ENCODE data around the gene TEAD3.

GRCh38 chr6:35449287-35449881, 47.5 kb downstream of the TEAD3 start:
- no peak for TF ChIP-seq NFE2L2 (IDR thresholded peaks at IDR 0.05; ENCODE audit: low read depth, low read length)
- TF ChIP-seq, protein P1, sequence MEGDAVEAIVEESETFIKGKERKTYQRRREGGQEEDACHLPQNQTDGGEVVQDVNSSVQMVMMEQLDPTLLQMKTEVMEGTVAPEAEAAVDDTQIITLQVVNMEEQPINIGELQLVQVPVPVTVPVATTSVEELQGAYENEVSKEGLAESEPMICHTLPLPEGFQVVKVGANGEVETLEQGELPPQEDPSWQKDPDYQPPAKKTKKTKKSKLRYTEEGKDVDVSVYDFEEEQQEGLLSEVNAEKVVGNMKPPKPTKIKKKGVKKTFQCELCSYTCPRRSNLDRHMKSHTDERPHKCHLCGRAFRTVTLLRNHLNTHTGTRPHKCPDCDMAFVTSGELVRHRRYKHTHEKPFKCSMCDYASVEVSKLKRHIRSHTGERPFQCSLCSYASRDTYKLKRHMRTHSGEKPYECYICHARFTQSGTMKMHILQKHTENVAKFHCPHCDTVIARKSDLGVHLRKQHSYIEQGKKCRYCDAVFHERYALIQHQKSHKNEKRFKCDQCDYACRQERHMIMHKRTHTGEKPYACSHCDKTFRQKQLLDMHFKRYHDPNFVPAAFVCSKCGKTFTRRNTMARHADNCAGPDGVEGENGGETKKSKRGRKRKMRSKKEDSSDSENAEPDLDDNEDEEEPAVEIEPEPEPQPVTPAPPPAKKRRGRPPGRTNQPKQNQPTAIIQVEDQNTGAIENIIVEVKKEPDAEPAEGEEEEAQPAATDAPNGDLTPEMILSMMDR (conservative IDR thresholded peaks at IDR 0.05; ENCODE audit: low read depth, low read length) = peak; percentile 92
- TF ChIP-seq RAD21 (IDR thresholded peaks at IDR 0.05; ENCODE audit: low read length) = peak; percentile 95
